ENCODE data around the gene CRAMP1.
"Not testable (repeated sequence)": the region's sequence is repeated elsewhere in the genome, so short reads cannot be mapped to it uniquely, and the experiment has no call there.

CRAMP1 gene

GRCh38 chr16:1718236-1718635, 106.1 kb downstream of the CRAMP1 start:
- DNase-seq, result not testable (repeated sequence)

DNA sequence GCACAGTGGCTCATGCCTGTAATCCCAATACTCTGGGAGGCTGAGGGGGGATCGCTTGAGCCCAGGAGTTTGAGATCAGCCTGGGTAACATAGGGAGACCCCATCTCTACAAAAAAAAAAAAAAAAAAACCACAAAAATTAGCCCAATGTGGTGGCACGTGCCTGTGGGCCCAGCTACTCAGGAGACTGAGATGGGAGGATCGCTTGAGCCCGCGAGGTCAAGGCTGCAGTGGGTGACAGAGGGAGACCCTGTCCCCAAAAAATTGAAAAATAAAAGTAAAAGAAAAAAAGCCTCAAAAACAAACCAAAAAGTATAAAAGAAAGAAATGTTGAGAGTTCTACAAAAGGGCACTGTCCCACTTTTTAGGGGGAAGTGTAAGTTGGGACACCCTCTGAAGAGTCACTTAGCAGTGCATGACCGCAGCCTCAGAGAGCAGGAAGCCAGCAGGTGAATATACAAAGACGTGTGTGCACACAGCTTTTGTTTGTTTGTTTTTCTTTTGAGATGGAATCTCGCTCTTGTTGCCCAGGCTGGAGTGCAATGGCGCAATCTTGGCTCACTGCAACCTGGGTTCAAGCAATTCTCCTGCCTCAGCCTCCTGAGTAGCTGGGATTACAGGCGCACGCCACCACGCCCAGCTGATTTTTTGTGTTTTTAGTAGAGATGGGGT, 107.5 kb downstream of the CRAMP1 start:
- DNase-seq, result not testable (repeated sequence)

- DNase-seq, result no peak
These were observed 109.2 kb downstream of the CRAMP1 start for GRCh38 chr16:1721372-1721771.

- peak; percentile 22 to 50 for DNase-seq
These were observed 111.4 kb downstream of the CRAMP1 start for GRCh38 chr16:1723450-1724147.

DNA sequence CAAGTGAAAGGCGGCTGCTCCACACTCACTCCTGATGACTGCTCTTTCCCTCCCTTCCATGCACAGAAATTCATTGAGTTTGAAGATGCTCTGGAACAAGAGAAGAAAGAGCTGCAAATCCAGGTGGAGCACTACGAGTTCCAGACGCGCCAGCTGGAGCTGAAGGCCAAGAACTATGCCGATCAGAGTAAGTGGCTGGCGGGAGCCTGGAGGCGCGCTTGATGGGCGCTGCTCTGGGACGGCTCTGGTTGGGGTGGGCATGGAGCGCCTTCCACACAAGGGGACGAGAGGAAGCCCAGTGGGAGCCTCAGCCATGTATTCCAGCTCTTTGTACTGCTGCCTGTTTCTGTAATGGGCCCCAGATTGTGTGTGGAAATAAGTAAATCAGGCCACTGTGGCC, 112.3 kb downstream of the CRAMP1 start:
- DNase-seq, result no peak

GRCh38 chr16:1726661-1727502, 114.7 kb downstream of the CRAMP1 start:
- DNase-seq, result no peak

Data from activated CD4-positive, alpha-beta T cell treated with anti-CD3 and anti-CD28 coated beads for 4 hours (primary cell).